Keratinocyte (primary cell): ENCODE results near the gene MOV10L1.

ENCODE experiments used
- EZH2 ChIP-seq: IDR thresholded peaks from one replicate; pipeline ENCODE4 v1.6.1; 2012; ENCODE audit warnings: inconsistent platforms, mild to moderate bottlenecking, low read length, moderate library complexity
- TF ChIP-seq, protein P1 (sequence below), 3 experiments: IDR thresholded peaks in 1 of 3; conservative IDR thresholded peaks in 1 of 3; optimal IDR thresholded peaks in 1 of 3; 2 replicates in 2 of 3; 3 replicates in 1 of 3; pipeline versions ENCODE3 to v1.5.1; 2011; ENCODE audit warnings: low read length in 3 of 3, mild to moderate bottlenecking in 3 of 3, moderate library complexity in 2 of 3, control low read depth in 1 of 3, inconsistent platforms in 1 of 3; ENCODE audit not compliant: insufficient read depth in 2 of 3; ENCODE audit errors: extremely low read depth in 1 of 3

GRCh38 chr22:50177537-50178470 lies 88.0 kb downstream of the MOV10L1 start:
- TF ChIP-seq, protein P1, sequence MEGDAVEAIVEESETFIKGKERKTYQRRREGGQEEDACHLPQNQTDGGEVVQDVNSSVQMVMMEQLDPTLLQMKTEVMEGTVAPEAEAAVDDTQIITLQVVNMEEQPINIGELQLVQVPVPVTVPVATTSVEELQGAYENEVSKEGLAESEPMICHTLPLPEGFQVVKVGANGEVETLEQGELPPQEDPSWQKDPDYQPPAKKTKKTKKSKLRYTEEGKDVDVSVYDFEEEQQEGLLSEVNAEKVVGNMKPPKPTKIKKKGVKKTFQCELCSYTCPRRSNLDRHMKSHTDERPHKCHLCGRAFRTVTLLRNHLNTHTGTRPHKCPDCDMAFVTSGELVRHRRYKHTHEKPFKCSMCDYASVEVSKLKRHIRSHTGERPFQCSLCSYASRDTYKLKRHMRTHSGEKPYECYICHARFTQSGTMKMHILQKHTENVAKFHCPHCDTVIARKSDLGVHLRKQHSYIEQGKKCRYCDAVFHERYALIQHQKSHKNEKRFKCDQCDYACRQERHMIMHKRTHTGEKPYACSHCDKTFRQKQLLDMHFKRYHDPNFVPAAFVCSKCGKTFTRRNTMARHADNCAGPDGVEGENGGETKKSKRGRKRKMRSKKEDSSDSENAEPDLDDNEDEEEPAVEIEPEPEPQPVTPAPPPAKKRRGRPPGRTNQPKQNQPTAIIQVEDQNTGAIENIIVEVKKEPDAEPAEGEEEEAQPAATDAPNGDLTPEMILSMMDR (optimal IDR thresholded peaks at IDR 0.05 in 1 of 3, IDR thresholded peaks at IDR 0.05 in 1 of 3, conservative IDR thresholded peaks at IDR 0.05 in 1 of 3; ENCODE audit: extremely low read depth in 1 of 3, insufficient read depth in 2 of 3, low read length in 3 of 3), result no peak
- no peak for TF ChIP-seq EZH2
